OCI-LY1 (cell line): ENCODE measurements around the gene STARD13.
"Not testable (repeated sequence)": the region's sequence is repeated elsewhere in the genome, so short reads cannot be mapped to it uniquely, and the experiment has no call there.

Experiments
- H2AFZ ChIP-seq: fragments of 200-600 bp; sonication (generic), shearing (Covaris generic); 2 replicates; pipeline ENCODE4 v1.6.0; 2014; ENCODE audit warnings: antibody characterized with exemption, mild to moderate bottlenecking, low read length
- H3F3A ChIP-seq: fragments of 200-600 bp; sonication (generic), shearing (Covaris generic); 2 replicates; pipeline ENCODE4 v1.6.0; 2014; ENCODE audit warnings: mild to moderate bottlenecking, antibody characterized with exemption, low read length, moderate library complexity; ENCODE audit not compliant: insufficient read depth
- H3K27ac ChIP-seq: fragments of 200-600 bp; sonication (generic); 2 replicates; pipeline ENCODE4 v1.5.1; 2014; ENCODE audit warnings: low read length, mixed run types, mild to moderate bottlenecking, low read depth; ENCODE audit not compliant: poor library complexity, severe bottlenecking
- H3K27me3 ChIP-seq: fragments of 200-600 bp; sonication (generic); 2 replicates; pipeline ENCODE4 v1.6.0; 2014; ENCODE audit warnings: antibody characterized with exemption, mild to moderate bottlenecking, low read length, moderate library complexity; ENCODE audit not compliant: insufficient read depth
- H3K36me3 ChIP-seq: fragments of 200-600 bp; sonication (generic); 2 replicates; pipeline ENCODE4 v1.6.1; 2014; ENCODE audit warnings: mild to moderate bottlenecking, antibody characterized with exemption, low read length, moderate library complexity, mixed read lengths; ENCODE audit not compliant: insufficient read depth
- H3K4me1 ChIP-seq: fragments of 200-600 bp; sonication (generic); 2 replicates; pipeline ENCODE4 v1.5.1; 2014; ENCODE audit warnings: mild to moderate bottlenecking, low read length, moderate library complexity; ENCODE audit not compliant: insufficient read depth, severe bottlenecking
- H3K4me2 ChIP-seq: fragments of 200-600 bp; sonication (generic), shearing (Covaris generic); 2 replicates; pipeline ENCODE4 v1.6.1; 2014; ENCODE audit warnings: low read length
- H3K4me3 ChIP-seq: fragments of 200-600 bp; sonication (generic); 2 replicates; pipeline ENCODE4 v1.5.1; 2014; ENCODE audit warnings: low read length, low read depth, mild to moderate bottlenecking, mixed read lengths; ENCODE audit not compliant: poor library complexity, severe bottlenecking
- H3K79me2 ChIP-seq: fragments of 200-600 bp; shearing (Covaris generic); 2 replicates; pipeline ENCODE4 v1.6.1; 2016; ENCODE audit warnings: mixed run types, low read length, mixed read lengths; ENCODE audit not compliant: insufficient read depth
- H3K9ac ChIP-seq: fragments of 200-600 bp; sonication (generic), shearing (Covaris generic); 2 replicates; pipeline ENCODE4 v1.6.1; 2014; ENCODE audit warnings: mild to moderate bottlenecking, low read length, mixed read lengths
- H3K9me2 ChIP-seq: fragments of 200-600 bp; sonication (generic), shearing (Covaris generic); 2 replicates; pipeline ENCODE4 v1.6.1; 2014; ENCODE audit warnings: low read depth, mild to moderate bottlenecking, low read length, mixed read lengths
- H3K9me3 ChIP-seq: fragments of 200-600 bp; shearing (Covaris generic); 2 replicates; pipeline ENCODE4 v1.6.1; 2014; ENCODE audit warnings: low read length, mixed read lengths
- H4K20me1 ChIP-seq: fragments of 200-600 bp; sonication (generic), shearing (Covaris generic); 2 replicates; pipeline ENCODE4 v1.6.0; 2016; ENCODE audit warnings: mild to moderate bottlenecking, low read length; ENCODE audit not compliant: insufficient read depth
- CTCF ChIP-seq: fragments of 200-600 bp; sonication (generic), shearing (Covaris generic); IDR thresholded peaks from 2 replicates; pipeline ENCODE4 v1.5.1; 2017; ENCODE audit warnings: mild to moderate bottlenecking, antibody characterized with exemption, low read length, moderate library complexity, mixed read lengths
- EZH2 ChIP-seq: fragments of 200-600 bp; sonication (generic), shearing (Covaris generic); IDR thresholded peaks from 2 replicates; pipeline ENCODE4 v1.8.0; 2017; ENCODE audit warnings: borderline replicate concordance, mixed run types, mild to moderate bottlenecking, antibody characterized with exemption, low read length, moderate library complexity, mixed read lengths

The STARD13 gene

GRCh38 chr13:33180122-33180804 lies 105.3 kb downstream of the STARD13 start:
- no peaks in the 10 kb centered on the region for H3K9me2 ChIP-seq
- H4K20me1 ChIP-seq: no peaks in the 10 kb centered on the region
- H3K9me3 ChIP-seq: no peaks in the 10 kb centered on the region
- no peak overlapping the region for H3K27ac ChIP-seq
- H3K4me2 ChIP-seq: no peak overlapping the region
- H3F3A ChIP-seq: no peaks in the 10 kb centered on the region
- no peaks in the 10 kb centered on the region for H3K27me3 ChIP-seq
- no peak overlapping the region for H2AFZ ChIP-seq
- H3K9ac ChIP-seq: no peak overlapping the region
- no peaks in the 10 kb centered on the region for H3K4me1 ChIP-seq
- H3K4me3 ChIP-seq: no peak overlapping the region
- TF ChIP-seq CTCF (no peak), EZH2 (no peak)
- H3K36me3 ChIP-seq: no peaks in the 10 kb centered on the region
- no peaks in the 10 kb centered on the region for H3K79me2 ChIP-seq

GRCh38 chr13:33179463-33179862 lies 106.1 kb downstream of the STARD13 start:
- H3K9ac ChIP-seq: no peak overlapping the region
- H3K4me1 ChIP-seq: no peaks in the 10 kb centered on the region
- H3F3A ChIP-seq: no peaks in the 10 kb centered on the region
- H3K9me3 ChIP-seq: no peaks in the 10 kb centered on the region
- H3K79me2 ChIP-seq: no peaks in the 10 kb centered on the region
- TF ChIP-seq CTCF (no peak), EZH2 (no peak)
- no peak overlapping the region for H3K4me2 ChIP-seq
- no peaks in the 10 kb centered on the region for H3K9me2 ChIP-seq
- H3K27me3 ChIP-seq: no peaks in the 10 kb centered on the region
- no peak overlapping the region for H3K4me3 ChIP-seq
- no peak overlapping the region for H3K27ac ChIP-seq
- H4K20me1 ChIP-seq: no peaks in the 10 kb centered on the region
- no peak overlapping the region for H2AFZ ChIP-seq
- H3K36me3 ChIP-seq: no peaks in the 10 kb centered on the region

- H3K36me3 ChIP-seq: no peaks in the 10 kb centered on the region
- no peak overlapping the region for H3K27ac ChIP-seq
- no peaks in the 10 kb centered on the region for H3K79me2 ChIP-seq
- H3K4me1 ChIP-seq: no peaks in the 10 kb centered on the region
- H3K4me2 ChIP-seq: no peak overlapping the region
- H3K4me3 ChIP-seq: no peak overlapping the region
- H3K9me3 ChIP-seq: no peaks in the 10 kb centered on the region
- no peak overlapping the region for H3K9ac ChIP-seq
- TF ChIP-seq EZH2 (no peak), CTCF (no peak)
- no peaks in the 10 kb centered on the region for H4K20me1 ChIP-seq
- H2AFZ ChIP-seq: no peak overlapping the region
- H3K9me2 ChIP-seq: no peaks in the 10 kb centered on the region
- H3F3A ChIP-seq: no peaks in the 10 kb centered on the region
- H3K27me3 ChIP-seq: no peaks in the 10 kb centered on the region
Measured at GRCh38 chr13:33178209-33178840, 107.2 kb downstream of the STARD13 start.

DNA sequence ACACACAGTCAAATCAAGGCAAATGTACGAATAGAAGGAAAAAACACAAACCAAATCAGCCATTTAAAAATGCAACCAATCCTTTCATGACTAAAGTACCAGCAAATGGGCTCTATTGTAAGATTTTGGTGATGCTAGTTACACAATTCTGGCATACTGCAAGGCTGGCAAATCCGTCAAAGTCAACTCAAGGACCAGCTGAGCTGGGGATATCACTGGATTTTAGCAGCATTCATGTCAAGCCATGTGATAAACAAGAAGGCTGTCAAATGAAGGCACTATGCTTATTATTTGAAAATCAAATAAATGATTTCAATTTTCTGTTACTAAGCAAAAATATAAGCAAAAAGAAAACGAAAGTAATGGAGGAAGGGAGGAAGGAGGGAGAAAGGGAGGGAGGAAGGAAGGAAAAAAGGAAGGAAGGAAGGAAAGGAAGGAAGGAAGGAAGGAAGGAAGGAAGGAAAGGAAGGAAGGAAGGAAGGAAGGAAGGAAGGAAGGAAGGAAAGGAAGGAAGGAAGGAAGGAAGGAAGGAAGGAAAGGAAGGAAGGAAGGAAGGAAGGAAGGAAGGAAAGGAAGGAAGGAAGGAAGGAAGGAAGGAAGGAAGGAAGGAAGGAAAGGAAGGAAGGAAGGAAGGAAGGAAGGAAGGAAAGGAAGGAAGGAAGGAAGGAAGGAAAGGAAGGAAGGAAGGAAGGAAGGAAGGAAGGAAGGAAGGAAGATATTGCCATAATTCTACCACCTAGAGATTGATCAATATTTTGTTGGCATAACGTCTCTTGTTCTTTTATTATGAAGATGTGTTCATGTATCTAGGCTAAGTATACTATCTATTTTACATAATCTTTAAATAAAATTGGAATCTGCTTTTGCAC lies 108.0 kb downstream of the STARD13 start:
- not testable (repeated sequence) for H3K79me2 ChIP-seq, H3K9ac ChIP-seq, H3F3A ChIP-seq, H3K36me3 ChIP-seq, H2AFZ ChIP-seq, H3K4me2 ChIP-seq, H3K27me3 ChIP-seq, H3K4me3 ChIP-seq, H3K9me2 ChIP-seq, H3K27ac ChIP-seq, H3K9me3 ChIP-seq, H3K4me1 ChIP-seq, H4K20me1 ChIP-seq
